B cell (primary cell): ENCODE data around the gene GSDME. TPM values are rescaled to one million over a fixed set of nuclear protein-coding genes. Genes with fewer than 3 reads are reported as not detected.
A peak's percentile ranks its signal among the peaks of the same experiment; 100 is the strongest.

Experiments
- ATAC-seq: fragments of 200-7000 bp; cut with Tn5 transposase; one replicate; pipeline ENCODE4 v1.10.0; 2021; ENCODE audit warnings: low read depth, mild to moderate bottlenecking, moderate number of reproducible peaks, moderate library complexity
- CTCF ChIA-PET: fragments of 350-600 bp; sonication (Branson Sonifier 250); formaldehyde crosslinking; loops from one replicate; lab custom pipeline; 2021; ENCODE audit warnings: antibody characterized with exemption, inconsistent platforms; lab: Charles Lee
- POLR2A ChIA-PET: fragments of 350-600 bp; sonication (Branson Sonifier 250); formaldehyde crosslinking; loops from one replicate; lab custom pipeline; 2021; ENCODE audit warnings: antibody characterized with exemption; lab: Charles Lee
- DNase-seq: peaks from one replicate; pipeline ENCODE4 v3.0.0; 2013
- H2AFZ ChIP-seq: 2 replicates; pipeline ENCODE4 v1.6.1; 2012; ENCODE audit warnings: mild to moderate bottlenecking, low read depth, low read length; ENCODE audit not compliant: insufficient read depth, poor library complexity, severe bottlenecking
- H3K27ac ChIP-seq, 2 donors: 1 replicate in 1 of 2; 2 replicates in 1 of 2; pipeline ENCODE4 v1.5.1; 2012 to 2013; ENCODE audit warnings: low read length in 2 of 2, mild to moderate bottlenecking in 2 of 2, moderate library complexity in 1 of 2
- H3K27me3 ChIP-seq, 4 experiments: fragments of 200-600 bp in 1 of 4; sonication (generic) in 1 of 4; replicated peaks in 1 of 4; 1 replicate in 2 of 4; 2 replicates in 2 of 4; pipeline versions ENCODE4 v1.6.1 to v1.7.0; 2013 to 2016; ENCODE audit warnings: low read length in 3 of 4, mild to moderate bottlenecking in 2 of 4, mixed read lengths in 1 of 4, moderate library complexity in 1 of 4; ENCODE audit not compliant: insufficient read depth in 4 of 4, control insufficient read depth in 3 of 4; ENCODE audit errors: control extremely low read depth in 1 of 4
- H3K36me3 ChIP-seq, 2 experiments: replicated peaks in 1 of 2; 1 replicate in 1 of 2; 2 replicates in 1 of 2; pipeline versions ENCODE4 v1.6.1 to v1.7.1; 2013; ENCODE audit warnings: low read length in 1 of 2; ENCODE audit not compliant: insufficient read depth in 2 of 2, control insufficient read depth in 1 of 2; ENCODE audit errors: control extremely low read depth in 1 of 2, extremely low read depth in 1 of 2
- H3K4me1 ChIP-seq, 2 donors: fragments of 200-600 bp in 1 of 2; sonication (generic) in 1 of 2; 1 replicate in 1 of 2; 2 replicates in 1 of 2; pipeline versions ENCODE4 v1.5.1 to v1.6.1; 2013 to 2017; ENCODE audit warnings: low read length in 2 of 2; ENCODE audit not compliant: control insufficient read depth in 2 of 2, insufficient read depth in 2 of 2
- H3K4me2 ChIP-seq: replicated peaks from 2 replicates; pipeline ENCODE3; 2012; ENCODE audit warnings: mild to moderate bottlenecking, low read depth, low read length; ENCODE audit not compliant: poor library complexity, severe bottlenecking
- H3K4me3 ChIP-seq, 5 experiments: fragments of 200-600 bp in 1 of 5; sonication (generic) in 1 of 5; 1 replicate in 3 of 5; 2 replicates in 2 of 5; pipeline versions ENCODE4 v1.5.1 to v1.7.0; 2011 to 2016; ENCODE audit warnings: low read length in 4 of 5, mild to moderate bottlenecking in 4 of 5, low read depth in 2 of 5, control low read depth in 1 of 5, moderate library complexity in 1 of 5; ENCODE audit not compliant: insufficient read depth in 1 of 5; ENCODE audit errors: control extremely low read depth in 1 of 5, extremely low read depth in 1 of 5
- H3K79me2 ChIP-seq: fragments of 200-600 bp; sonication (generic); one replicate; pipeline ENCODE4 v1.6.0; 2016; ENCODE audit warnings: low read length; ENCODE audit not compliant: control insufficient read depth, insufficient read depth
- H3K9ac ChIP-seq: fragments of 200-600 bp; sonication (generic); 2 replicates; pipeline ENCODE4 v1.6.1; 2017; ENCODE audit warnings: mild to moderate bottlenecking, low read length, moderate library complexity
- H3K9me3 ChIP-seq, 3 donors: one replicate each; pipeline versions ENCODE4 v1.6.1 to v1.7.1; 2013; ENCODE audit warnings: low read length in 2 of 3; ENCODE audit not compliant: control insufficient read depth in 2 of 3, insufficient read depth in 1 of 3; ENCODE audit errors: control extremely low read depth in 1 of 3
- H4K20me1 ChIP-seq: 2 replicates; pipeline ENCODE4 v1.6.0; 2012; ENCODE audit warnings: mild to moderate bottlenecking, low read length; ENCODE audit not compliant: insufficient read depth, control insufficient read depth, poor library complexity, severe bottlenecking
- H3K27ac Mint-ChIP-seq: one replicate; pipeline ENCODE4 v1.8.0; 2021; ENCODE audit warnings: mixed read lengths
- H3K27me3 Mint-ChIP-seq: one replicate; pipeline ENCODE4 v1.8.0; 2021; ENCODE audit warnings: mixed read lengths
- H3K4me1 Mint-ChIP-seq: one replicate; pipeline ENCODE4 v1.8.0; 2021; ENCODE audit warnings: mixed read lengths
- H3K4me3 Mint-ChIP-seq: one replicate; pipeline ENCODE4 v1.8.0; 2021; ENCODE audit warnings: mixed read lengths
- H3K9me3 Mint-ChIP-seq: one replicate; pipeline ENCODE4 v1.8.0; 2022; ENCODE audit warnings: mixed read lengths; ENCODE audit not compliant: insufficient read depth
- EZH2 ChIP-seq: IDR thresholded peaks from 2 replicates; pipeline ENCODE4 v1.6.1; 2012; ENCODE audit warnings: borderline replicate concordance, low read depth, mild to moderate bottlenecking, moderate library complexity, low read length; ENCODE audit not compliant: insufficient read depth, poor library complexity, severe bottlenecking
- WGBS: methylation state at CpG from one replicate; pipeline ENCODE4 v1.1.5; 2013; ENCODE audit warnings: missing lambda C conversion rate; ENCODE audit not compliant: insufficient coverage; 5-methylcytosine and 5-hydroxymethylcytosine counted together
- intact Hi-C: fragments of 100-400 bp; cut with micrococcal nuclease; formaldehyde crosslinking; loops from one replicate; pipeline ENCODE4 v1.10.0; 2022
- polyA plus RNA-seq: library from polyadenylated mRNA; depleted of rRNA; stranded (reverse); fragments of >200 nt; gene quantifications from 2 replicates; pipeline ENCODE4 v1.2.3, GENCODE V29; 2012
- total RNA-seq, 2 donors: library from RNA; stranded (reverse); fragments of 120-200 nt in 1 of 2; gene quantifications; 1 replicate in 1 of 2; 2 replicates in 1 of 2; pipeline versions ENCODE4 v1.2.3 to v1.2.4, GENCODE V29; 2013 to 2022
- TF ChIP-seq, protein P1 (sequence below): fragments of 200-600 bp; IDR thresholded peaks from one replicate; pipeline ENCODE4 v1.8.0; 2022; ENCODE audit warnings: antibody characterized with exemption, mild to moderate bottlenecking

The GSDME gene
- total and polyA plus RNA-seq, 2 donors (not counting 1 experiment from before 2014, with no cell fraction given): 7.0 to 11.9 TPM

DNA sequence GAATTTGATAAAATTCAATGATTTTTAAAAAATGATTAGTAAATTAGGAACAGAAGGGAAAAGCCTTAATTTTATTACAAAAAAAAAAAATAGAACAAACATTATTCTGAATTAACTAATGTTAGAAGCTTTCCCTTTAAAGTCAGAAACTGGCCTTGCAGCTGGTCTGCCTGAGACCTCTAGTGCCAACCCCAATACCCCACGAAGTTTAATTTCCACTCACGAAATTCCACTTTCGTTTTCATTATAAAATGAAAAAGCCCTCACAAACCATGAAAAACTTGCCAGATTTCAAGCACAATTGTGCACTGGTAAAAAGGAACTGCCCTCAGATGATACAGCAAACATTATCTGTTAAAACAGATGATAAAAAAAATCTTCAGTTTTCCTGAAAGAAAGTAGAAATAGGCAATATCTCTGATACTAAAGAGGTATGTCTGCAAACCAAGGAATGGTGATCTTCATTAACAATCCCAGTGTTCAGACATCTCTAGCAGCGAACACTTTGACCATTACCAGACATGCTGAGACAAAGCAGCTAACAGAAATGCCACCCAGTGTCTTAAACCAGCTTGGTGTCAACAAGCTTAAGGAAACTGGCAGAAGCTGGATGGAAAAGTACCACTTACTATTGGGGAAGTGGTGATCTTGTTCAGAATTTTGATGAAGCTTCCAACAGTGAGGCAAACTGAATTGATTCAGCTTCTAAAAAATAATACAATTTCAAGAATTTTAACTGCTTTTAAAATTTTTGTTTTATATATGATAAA, 103.8 kb downstream of the GSDME start:
- peak overlapping the region; percentile 52 for H3K27ac Mint-ChIP-seq
- TF ChIP-seq EZH2: no peak
- TF ChIP-seq, protein P1, sequence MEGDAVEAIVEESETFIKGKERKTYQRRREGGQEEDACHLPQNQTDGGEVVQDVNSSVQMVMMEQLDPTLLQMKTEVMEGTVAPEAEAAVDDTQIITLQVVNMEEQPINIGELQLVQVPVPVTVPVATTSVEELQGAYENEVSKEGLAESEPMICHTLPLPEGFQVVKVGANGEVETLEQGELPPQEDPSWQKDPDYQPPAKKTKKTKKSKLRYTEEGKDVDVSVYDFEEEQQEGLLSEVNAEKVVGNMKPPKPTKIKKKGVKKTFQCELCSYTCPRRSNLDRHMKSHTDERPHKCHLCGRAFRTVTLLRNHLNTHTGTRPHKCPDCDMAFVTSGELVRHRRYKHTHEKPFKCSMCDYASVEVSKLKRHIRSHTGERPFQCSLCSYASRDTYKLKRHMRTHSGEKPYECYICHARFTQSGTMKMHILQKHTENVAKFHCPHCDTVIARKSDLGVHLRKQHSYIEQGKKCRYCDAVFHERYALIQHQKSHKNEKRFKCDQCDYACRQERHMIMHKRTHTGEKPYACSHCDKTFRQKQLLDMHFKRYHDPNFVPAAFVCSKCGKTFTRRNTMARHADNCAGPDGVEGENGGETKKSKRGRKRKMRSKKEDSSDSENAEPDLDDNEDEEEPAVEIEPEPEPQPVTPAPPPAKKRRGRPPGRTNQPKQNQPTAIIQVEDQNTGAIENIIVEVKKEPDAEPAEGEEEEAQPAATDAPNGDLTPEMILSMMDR: no peak

More for the DNA sequence above, 103.8 kb downstream of the GSDME start:
- Histone ChIP-seq H3K36me3 (no peaks in the 10 kb centered on the region), H3K27me3 (no peaks in the 10 kb centered on the region), H3K4me1 (peaks cover 5 to 7% of the 10 kb centered on the region in 2 donors), H3K4me3 (peak overlapping the region in 3 of 5 experiments; percentile 9 to 62 (median 35)), H3K27ac (peak overlapping the region; percentile 11 to 32), H3K9me3 (no peaks in the 10 kb centered on the region), H4K20me1 (no peaks in the 10 kb centered on the region), H3K79me2 (no peaks in the 10 kb centered on the region), H3K4me2 (peak overlapping the region; percentile 61), H3K9ac (peak overlapping the region; percentile 61), H2AFZ (peak overlapping the region; percentile 52)
- CTCF ChIA-PET: interaction anchor here (1.8 kb wide), 1 partner anchor 13 kb away, joined by 7 read pairs; no protein-coding TSS in a partner anchor
- no peaks in the 10 kb centered on the region for H3K9me3 Mint-ChIP-seq
- H3K27me3 Mint-ChIP-seq: no peaks in the 10 kb centered on the region
- H3K4me1 Mint-ChIP-seq: peaks cover 12% of the 10 kb centered on the region
- intact Hi-C loops: no loop called here
- ATAC-seq: no peak
- POLR2A ChIA-PET: no interaction called here
- peak; percentile 13 for DNase-seq
- peak overlapping the region; percentile 81 for H3K4me3 Mint-ChIP-seq
- 14% methylated on average over 3 of the region's 4 CpGs for WGBS
